Ramos (cell line): ENCODE results near the gene TOP2A.

ENCODE experiments used
- in situ Hi-C: fragments of 300-500 bp; cut with MboI; formaldehyde crosslinking; loops from one replicate; pipeline ENCODE4 v1.14.3; 2022; ENCODE audit warnings: low sequenced_read_pairs; ENCODE audit not compliant: unreplicated experiment

TOP2A gene

GRCh38 chr17:40454613-40454995 lies 36.9 kb upstream of the TOP2A start:
- in situ Hi-C loops, result no loop called here

GRCh38 chr17:40453881-40454612 lies 36.4 kb upstream of the TOP2A start:
- in situ Hi-C loops, result no loop called here

DNA sequence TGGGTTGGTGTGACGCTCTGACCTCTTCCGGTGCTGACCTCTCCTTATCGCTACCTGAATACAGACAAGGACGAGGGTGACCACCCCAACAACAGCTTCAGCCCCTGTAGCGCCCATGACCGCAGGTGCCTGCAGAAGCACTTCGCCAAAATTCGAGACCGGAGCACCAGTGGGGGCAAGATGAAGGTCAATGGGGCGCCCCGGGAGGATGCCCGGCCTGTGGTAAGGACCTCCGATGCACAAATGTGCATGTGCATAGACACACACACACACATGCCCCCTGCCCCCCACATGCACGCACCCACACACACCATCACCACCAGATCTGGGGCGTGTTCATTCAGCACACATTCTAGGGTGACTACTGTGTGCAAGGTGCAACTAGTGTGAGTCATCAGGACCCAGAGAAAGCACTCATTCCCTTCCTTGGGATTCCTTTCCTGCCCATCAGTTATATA lies 35.3 kb upstream of the TOP2A start:
- in situ Hi-C loops, result no loop called here

DNA sequence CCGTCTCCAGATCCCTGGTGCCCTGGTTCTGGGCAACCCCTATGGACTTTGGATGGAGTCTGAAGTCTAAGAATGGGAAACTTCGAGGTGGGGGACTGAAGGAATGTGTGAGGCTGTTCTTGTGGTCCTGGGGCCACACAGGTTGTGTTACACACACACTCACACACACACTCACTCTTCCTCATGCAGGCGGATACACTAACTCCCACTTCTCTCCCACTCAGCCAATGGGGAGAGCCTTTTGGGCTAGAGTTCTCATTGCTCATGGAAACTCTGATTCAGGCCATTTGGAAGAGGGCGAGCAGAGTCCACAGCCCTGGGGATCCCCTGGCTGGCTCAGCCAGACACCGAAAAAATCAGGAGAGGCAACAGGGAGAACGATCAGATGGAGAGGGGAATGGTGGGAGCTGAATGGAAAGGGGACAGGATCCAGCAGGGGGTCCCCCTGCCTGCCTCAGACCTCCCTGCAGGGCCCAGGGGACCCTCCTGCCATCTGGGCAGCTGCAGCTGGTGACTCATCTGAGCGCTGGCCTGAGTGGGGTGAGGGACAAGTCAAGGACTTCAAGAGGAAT lies 34.6 kb upstream of the TOP2A start:
- in situ Hi-C loops, result no loop called here

DNA sequence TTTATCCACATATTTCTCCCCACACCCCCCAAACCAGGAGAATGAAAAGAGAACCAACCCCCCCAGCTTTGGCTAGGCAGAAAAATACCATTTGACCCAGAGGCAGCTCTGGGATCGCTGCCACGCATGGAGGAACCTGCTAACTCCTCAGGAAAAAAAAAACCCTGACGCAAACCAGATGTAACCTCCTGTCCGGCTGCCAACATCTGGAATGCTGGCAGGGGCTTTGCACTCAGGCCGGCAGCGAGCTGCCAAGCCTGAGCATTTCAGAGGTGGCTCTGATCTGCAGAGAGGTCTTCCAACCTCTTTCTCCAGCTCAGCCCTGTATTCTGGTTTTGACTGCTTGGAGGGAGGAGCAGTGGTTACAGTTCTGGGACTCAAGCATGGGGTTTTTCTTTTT lies 33.7 kb upstream of the TOP2A start:
- in situ Hi-C loops, result no loop called here

- in situ Hi-C loops, result no loop called here
Observed at GRCh38 chr17:40450175-40450574, 32.5 kb upstream of the TOP2A start.

GRCh38 chr17:40448639-40449261 lies 31.1 kb upstream of the TOP2A start:
- in situ Hi-C loops, result no loop called here

DNA sequence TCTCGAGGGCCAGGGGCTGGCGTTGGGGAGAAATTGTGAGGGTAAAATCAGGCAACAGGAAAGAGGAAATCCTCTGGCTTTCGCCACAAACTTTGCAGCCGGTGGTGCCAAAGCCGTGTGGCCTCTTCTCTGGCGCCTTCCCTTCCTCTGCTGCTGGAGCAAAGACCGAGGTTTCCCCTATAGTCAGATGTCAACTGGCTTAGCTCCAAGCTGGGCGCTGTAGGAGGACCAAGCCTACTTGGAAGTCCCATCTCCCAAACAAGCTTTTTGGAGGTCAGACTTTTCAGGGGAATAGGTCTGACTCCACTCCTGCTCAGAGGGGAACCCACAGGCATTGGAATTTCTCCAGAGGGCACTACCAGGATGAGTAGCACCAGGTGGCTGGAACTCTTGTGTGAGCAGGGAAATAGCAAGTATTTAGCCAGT lies 30.5 kb upstream of the TOP2A start:
- in situ Hi-C loops, result no loop called here

DNA sequence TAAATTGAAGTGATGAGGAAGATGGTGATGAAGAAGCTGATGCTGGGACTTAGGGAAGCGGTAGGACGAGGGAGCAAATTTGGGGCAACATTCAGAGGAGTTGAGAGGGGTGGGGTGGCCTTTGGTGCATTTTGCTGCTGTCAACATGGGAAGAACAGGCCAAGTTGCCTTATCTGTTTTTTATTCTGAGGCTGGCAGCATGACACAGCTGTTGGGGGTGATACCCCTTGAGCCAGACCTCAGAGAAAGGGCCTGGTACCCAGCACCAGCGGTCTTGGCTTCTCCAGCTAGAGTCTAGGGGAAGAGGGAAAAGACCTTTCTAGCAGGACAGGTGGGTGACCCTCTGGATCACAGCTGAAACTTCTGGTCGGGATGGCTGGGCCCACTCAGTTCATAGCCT lies 30.1 kb upstream of the TOP2A start:
- in situ Hi-C loops, result no loop called here

DNA sequence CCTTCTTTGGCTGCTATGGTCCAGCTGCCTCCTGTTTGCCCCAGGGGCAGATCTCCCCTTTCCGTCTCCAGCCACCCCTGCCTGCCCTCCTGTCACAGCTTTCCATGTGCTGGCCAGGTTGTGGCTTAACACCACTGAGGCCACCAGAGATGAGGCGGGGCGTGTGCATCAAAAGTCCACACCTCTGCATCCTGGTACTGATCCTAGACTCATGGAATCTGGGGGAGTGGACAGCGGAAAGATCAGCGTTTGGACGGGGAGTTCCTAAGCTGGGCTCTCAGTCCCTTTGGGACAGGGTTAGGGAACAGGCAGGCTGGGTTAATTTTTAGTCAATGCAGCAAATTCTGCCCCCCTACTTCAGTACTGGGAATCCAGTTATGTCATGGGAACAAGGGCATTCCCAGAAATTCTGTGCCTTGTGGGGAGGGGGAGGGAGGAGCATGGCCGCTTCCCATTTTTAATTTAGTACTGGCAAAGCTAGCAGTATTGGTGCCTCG lies 29.5 kb upstream of the TOP2A start:
- in situ Hi-C loops, result no loop called here

- in situ Hi-C loops, result no loop called here
Observed at GRCh38 chr17:40445751-40446468, 28.2 kb upstream of the TOP2A start.

- in situ Hi-C loops, result no loop called here
Observed at GRCh38 chr17:40443988-40444899, 26.5 kb upstream of the TOP2A start.

GRCh38 chr17:40443196-40443987 lies 25.7 kb upstream of the TOP2A start, which contains the start of gene IGFBP4:
IGFBP4 (plus strand) TSS chr17:40443450; CDS start chr17:40443736, 286 bp downstream.
- in situ Hi-C loops, result no loop called here

DNA sequence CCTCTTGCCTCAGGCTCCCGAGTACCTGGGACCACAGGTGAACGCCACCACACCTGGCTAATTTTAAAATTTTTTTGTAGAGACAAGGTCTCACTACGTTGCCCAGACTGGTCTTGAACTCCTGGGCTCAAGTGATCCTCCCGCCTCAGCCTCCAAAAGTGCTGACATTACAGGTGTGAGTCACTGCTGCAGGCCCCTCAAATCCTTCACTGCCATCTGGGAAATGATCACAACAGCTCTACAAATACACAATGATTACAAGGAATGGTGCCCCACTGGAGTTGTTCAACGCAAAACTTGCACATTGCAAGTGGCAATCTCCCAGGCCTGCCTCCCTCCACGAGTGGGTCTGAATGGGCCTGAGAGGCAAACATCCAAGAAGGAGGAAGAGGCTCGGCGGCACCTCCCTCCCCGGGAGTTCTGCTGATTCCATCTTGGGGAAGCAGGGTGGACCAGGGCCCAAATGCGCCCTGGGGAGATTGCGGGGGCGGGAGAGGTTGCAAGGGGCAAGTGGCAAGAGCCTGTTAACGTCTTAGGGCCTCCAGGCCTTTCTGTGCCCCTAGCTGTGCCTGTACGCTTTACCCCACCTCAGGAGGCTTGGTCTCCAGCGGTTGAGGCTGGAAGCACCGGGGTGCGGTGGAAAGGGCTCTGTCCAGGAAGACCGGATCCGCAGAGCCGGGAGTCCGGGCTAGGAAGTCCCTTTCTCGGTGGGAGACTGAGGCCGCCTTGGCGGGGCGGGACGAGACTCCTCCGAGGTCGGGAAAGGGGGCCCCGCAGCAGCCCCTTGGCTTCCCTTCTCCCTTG lies 24.9 kb upstream of the TOP2A start:
- in situ Hi-C loops, result no loop called here

- in situ Hi-C loops, result no loop called here
Observed at GRCh38 chr17:40440166-40440565, 22.5 kb upstream of the TOP2A start.

- in situ Hi-C loops, result loop anchor here (10.0 kb wide), 1 partner anchor 98 kb away; no protein-coding TSS in a partner anchor
Observed at GRCh38 chr17:40437095-40437732, 19.5 kb upstream of the TOP2A start.

GRCh38 chr17:40436636-40437035 lies 18.9 kb upstream of the TOP2A start:
- in situ Hi-C loops, result loop anchor here (10.0 kb wide), 1 partner anchor 98 kb away; no protein-coding TSS in a partner anchor
